Stimulated activated CD8-positive, alpha-beta memory T cell treated with anti-CD3 and anti-CD28 coated beads, Interleukin-2, amount 100 ng/mL, for 48 hours (primary cell): Measurements from ENCODE around the gene RABGAP1.
A peak's percentile ranks its signal among the peaks of the same experiment; 100 is the strongest.

Experiments used
- DNase-seq, 2 donors: peaks; one replicate each; pipeline ENCODE4 v3.0.0-alpha.2; 2020; ENCODE audit warnings: low read depth in 2 of 2

RABGAP1 gene

GRCh38 chr9:122944960-122945888 is 4.4 kb downstream of the RABGAP1 start:
- DNase-seq, result no peak

GRCh38 chr9:122946461-122947005 is 5.7 kb downstream of the RABGAP1 start:
- DNase-seq, result no peak

GRCh38 chr9:122948313-122948712 is 7.5 kb downstream of the RABGAP1 start:
- DNase-seq, result no peak

- no peak for DNase-seq
Measured at GRCh38 chr9:122949696-122950095, 8.9 kb downstream of the RABGAP1 start.

GRCh38 chr9:122950263-122950662 is 9.4 kb downstream of the RABGAP1 start:
- no peak for DNase-seq

GRCh38 chr9:122951056-122951455 is 10.2 kb downstream of the RABGAP1 start:
- no peak for DNase-seq

GRCh38 chr9:122954253-122954691 is 13.5 kb downstream of the RABGAP1 start:
- DNase-seq, result no peak

GRCh38 chr9:122955961-122956360 is 15.1 kb downstream of the RABGAP1 start:
- DNase-seq, result no peak

- DNase-seq, result no peak
Measured at GRCh38 chr9:122961139-122961538, 20.3 kb downstream of the RABGAP1 start.

- no peak for DNase-seq
Measured at GRCh38 chr9:122975196-122975595, 34.4 kb downstream of the RABGAP1 start.

GRCh38 chr9:122978601-122979000 is 37.8 kb downstream of the RABGAP1 start:
- no peak for DNase-seq

GRCh38 chr9:122986010-122986409 is 45.2 kb downstream of the RABGAP1 start:
- no peak for DNase-seq

- no peak for DNase-seq
Measured at GRCh38 chr9:122988141-122988540, 47.3 kb downstream of the RABGAP1 start.

- no peak for DNase-seq
Measured at GRCh38 chr9:122988920-122989621, 48.3 kb downstream of the RABGAP1 start.

GRCh38 chr9:122991370-122991830 is 50.6 kb downstream of the RABGAP1 start:
- DNase-seq, result peak in 1 of 2 donors; percentile 12

GRCh38 chr9:122996586-122996985 is 55.8 kb downstream of the RABGAP1 start:
- no peak for DNase-seq

- no peak for DNase-seq
Measured at GRCh38 chr9:122998448-122998847, 57.6 kb downstream of the RABGAP1 start.

- no peak for DNase-seq
Measured at GRCh38 chr9:123000371-123001068, 59.7 kb downstream of the RABGAP1 start.

- DNase-seq, result no peak
Measured at GRCh38 chr9:123002754-123003153, 61.9 kb downstream of the RABGAP1 start.

GRCh38 chr9:123003466-123003865 is 62.6 kb downstream of the RABGAP1 start:
- no peak for DNase-seq

- DNase-seq, result no peak
Measured at GRCh38 chr9:123005964-123006363, 65.1 kb downstream of the RABGAP1 start.

- no peak for DNase-seq
Measured at GRCh38 chr9:123007269-123007668, 66.4 kb downstream of the RABGAP1 start.
